ENCODE measurements around the gene KCNG2. TPM values are rescaled to one million over a fixed set of nuclear protein-coding genes. Genes with fewer than 3 reads are reported as not detected.

The KCNG2 gene
- total RNA-seq, 6 experiments from 2014 or later: not detected

DNA sequence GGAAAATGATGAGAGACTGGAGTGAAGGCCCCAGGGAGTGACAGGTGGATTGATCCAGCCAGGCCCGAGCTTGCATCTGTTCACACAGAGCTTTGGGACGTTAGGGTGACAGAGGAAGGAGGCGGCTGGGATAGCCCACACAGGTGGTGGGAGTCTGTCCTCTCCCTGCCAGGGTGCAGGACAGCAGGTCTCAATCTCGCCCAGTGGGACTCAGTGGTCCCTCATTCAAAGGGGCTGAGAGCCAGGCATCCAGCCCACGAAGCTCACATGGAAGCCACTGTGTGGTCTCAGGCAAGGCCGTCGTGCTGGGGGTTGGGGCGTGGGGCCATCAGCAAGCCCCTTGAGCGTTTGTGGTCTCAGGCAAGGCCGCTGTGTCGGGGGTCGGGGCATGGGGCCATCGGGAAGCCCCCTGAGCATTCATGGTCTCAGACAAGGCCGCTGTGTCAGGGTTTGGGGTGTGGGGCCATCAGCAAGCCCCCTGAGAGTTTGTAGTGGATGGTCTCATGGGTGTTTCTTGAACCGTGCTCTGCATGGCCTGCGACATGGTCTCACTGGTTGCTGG is 8.3 kb downstream of the KCNG2 start:
- no peak for ATAC-seq
- intact Hi-C loops (cut with DNase I): no loop called here

GRCh38 chr18:79806976-79807841 is 9.5 kb downstream of the KCNG2 start:
- ATAC-seq (no peak), DNase-seq (no peak)
- intact Hi-C loops (cut with DNase I): no loop called here
- Histone ChIP-seq H3K36me3 (no peaks in the 10 kb centered on the region), H3K27me3 (no peaks in the 10 kb centered on the region), H3K4me3 (no peak overlapping the region), H3K9me3 (no peaks in the 10 kb centered on the region), H3K4me1 (no peaks in the 10 kb centered on the region), H3K27ac (no peak overlapping the region)
- WGBS (ENCODE audit: insufficient coverage, low coverage, low lambda C conversion rate, missing lambda C conversion rate): 84% methylated on average over 20 of the region's 43 CpGs
- TF ChIP-seq POLR2A (IDR thresholded peaks at IDR 0.05): no peak
- TF ChIP-seq, protein P1, sequence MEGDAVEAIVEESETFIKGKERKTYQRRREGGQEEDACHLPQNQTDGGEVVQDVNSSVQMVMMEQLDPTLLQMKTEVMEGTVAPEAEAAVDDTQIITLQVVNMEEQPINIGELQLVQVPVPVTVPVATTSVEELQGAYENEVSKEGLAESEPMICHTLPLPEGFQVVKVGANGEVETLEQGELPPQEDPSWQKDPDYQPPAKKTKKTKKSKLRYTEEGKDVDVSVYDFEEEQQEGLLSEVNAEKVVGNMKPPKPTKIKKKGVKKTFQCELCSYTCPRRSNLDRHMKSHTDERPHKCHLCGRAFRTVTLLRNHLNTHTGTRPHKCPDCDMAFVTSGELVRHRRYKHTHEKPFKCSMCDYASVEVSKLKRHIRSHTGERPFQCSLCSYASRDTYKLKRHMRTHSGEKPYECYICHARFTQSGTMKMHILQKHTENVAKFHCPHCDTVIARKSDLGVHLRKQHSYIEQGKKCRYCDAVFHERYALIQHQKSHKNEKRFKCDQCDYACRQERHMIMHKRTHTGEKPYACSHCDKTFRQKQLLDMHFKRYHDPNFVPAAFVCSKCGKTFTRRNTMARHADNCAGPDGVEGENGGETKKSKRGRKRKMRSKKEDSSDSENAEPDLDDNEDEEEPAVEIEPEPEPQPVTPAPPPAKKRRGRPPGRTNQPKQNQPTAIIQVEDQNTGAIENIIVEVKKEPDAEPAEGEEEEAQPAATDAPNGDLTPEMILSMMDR (IDR thresholded peaks at IDR 0.05): no peak

More for the DNA sequence above, 8.3 kb downstream of the KCNG2 start:
- H3K9me3 ChIP-seq: no peaks in the 10 kb centered on the region
- WGBS (ENCODE audit: insufficient coverage, low coverage, low lambda C conversion rate, missing lambda C conversion rate): 49% methylated on average over 2 of the region's 16 CpGs
- no peaks in the 10 kb centered on the region for H3K27me3 ChIP-seq
- TF ChIP-seq, protein P1 (IDR thresholded peaks at IDR 0.05): no peak
- TF ChIP-seq POLR2A (IDR thresholded peaks at IDR 0.05): no peak
- H3K27ac ChIP-seq: no peak overlapping the region
- H3K4me3 ChIP-seq: no peak overlapping the region
- H3K4me1 ChIP-seq: no peaks in the 10 kb centered on the region
- no peaks in the 10 kb centered on the region for H3K36me3 ChIP-seq
- no peak for DNase-seq

DNA sequence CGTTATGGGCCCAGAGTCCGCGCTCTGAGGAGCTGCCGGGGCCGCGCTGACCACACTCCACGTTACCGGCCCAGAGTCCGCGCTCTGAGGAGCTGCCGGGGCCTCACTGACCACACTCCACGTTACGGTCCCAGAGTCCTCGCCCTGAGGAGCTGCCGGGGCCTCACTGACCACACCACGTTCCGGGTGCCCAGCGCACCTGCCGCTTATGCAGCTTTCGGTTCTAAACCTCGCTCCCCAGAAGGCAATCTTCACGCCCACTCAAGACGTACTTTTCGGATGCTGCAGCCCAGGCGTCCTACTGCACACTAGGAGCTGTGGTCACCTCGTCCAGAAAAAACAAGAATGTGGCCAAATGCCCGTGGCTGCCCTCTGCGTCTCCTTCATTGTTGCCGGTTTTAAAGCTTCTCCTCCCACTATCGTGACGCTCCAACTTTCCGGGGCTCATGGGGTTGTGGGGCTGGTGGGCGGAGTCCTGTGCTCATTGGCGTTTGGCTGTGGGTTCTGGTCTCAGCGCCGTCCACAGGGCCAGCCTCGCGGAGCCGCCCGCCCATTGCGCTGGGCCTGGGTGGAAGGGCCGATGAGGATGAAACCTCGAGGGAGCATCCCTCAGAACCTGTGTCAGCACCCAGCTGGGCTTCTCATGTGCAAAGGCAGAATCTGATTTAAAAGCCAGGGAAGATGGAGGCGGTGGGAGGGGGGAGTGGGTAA is 11.9 kb downstream of the KCNG2 start:
- H3K4me3 ChIP-seq: no peak overlapping the region
- no peak for TF ChIP-seq POLR2A (IDR thresholded peaks at IDR 0.05)
- TF ChIP-seq, protein P1 (IDR thresholded peaks at IDR 0.05): no peak
- DNase-seq: peak in 1 of 3 donors; percentile 33
- H3K9me3 ChIP-seq: no peaks in the 10 kb centered on the region
- no peak for ATAC-seq
- H3K4me1 ChIP-seq: no peaks in the 10 kb centered on the region
- no peaks in the 10 kb centered on the region for H3K27me3 ChIP-seq
- no peak overlapping the region for H3K27ac ChIP-seq
- WGBS (ENCODE audit: insufficient coverage, low coverage, low lambda C conversion rate, missing lambda C conversion rate): 70% methylated on average over 6 of the region's 44 CpGs
- no peaks in the 10 kb centered on the region for H3K36me3 ChIP-seq
- intact Hi-C loops (cut with DNase I): no loop called here

GRCh38 chr18:79812052-79812451 is 14.3 kb downstream of the KCNG2 start:
- Histone ChIP-seq H3K9me3 (no peaks in the 10 kb centered on the region), H3K27ac (no peak overlapping the region), H3K4me3 (no peak overlapping the region), H3K36me3 (no peaks in the 10 kb centered on the region), H3K27me3 (no peaks in the 10 kb centered on the region), H3K4me1 (no peaks in the 10 kb centered on the region)
- no peak for TF ChIP-seq POLR2A (IDR thresholded peaks at IDR 0.05)
- TF ChIP-seq, protein P1 (IDR thresholded peaks at IDR 0.05): no peak
- DNase-seq (no peak), ATAC-seq (no peak)
- WGBS (ENCODE audit: insufficient coverage, low coverage, low lambda C conversion rate, missing lambda C conversion rate): 44% methylated on average over 4 of the region's 4 CpGs
- intact Hi-C loops (cut with DNase I): no loop called here
